Measurements from ENCODE around the gene SYAP1. TPM values are rescaled to one million over a fixed set of nuclear protein-coding genes. Genes with fewer than 3 reads are reported as not detected.

The SYAP1 gene
- total and polyA plus RNA-seq, 9 of the 15 experiments (the other 6 are each of a cell fraction or from before 2014, with no cell fraction given): 5.7 to 35.3 (median 27.6) TPM

GRCh38 chrX:16785247-16786138 is 66.1 kb downstream of the SYAP1 start:
- Histone ChIP-seq H2AFZ (ENCODE audit: low read depth, low read length) (peak overlapping the region; percentile 95), H3K4me3 (peak overlapping the region; percentile 80), H3K4me1 (replicated peaks in 1 of 2; ENCODE audit: control insufficient read depth in 2 of 2, insufficient read depth in 2 of 2, low read length in 2 of 2) (peaks cover 7 to 10% of the 10 kb centered on the region in 2 experiments; a peak in 3 of 5 replicates), H3K79me2 (ENCODE audit: control insufficient read depth, insufficient read depth, low read length) (peaks cover 41% of the 10 kb centered on the region), H3K4me2 (ENCODE audit: insufficient read depth, low read length) (peak overlapping the region; percentile 85), H3K9me3 (replicated peaks; ENCODE audit: control insufficient read depth, insufficient read depth, low read depth, low read length) (no peaks in the 10 kb centered on the region), H3K9me1 (ENCODE audit: control insufficient read depth, insufficient read depth, low read length) (no peaks in the 10 kb centered on the region), H3K36me3 (ENCODE audit: control insufficient read depth, insufficient read depth, low read length) (peaks cover 24% of the 10 kb centered on the region), H3K27me3 (ENCODE audit: control insufficient read depth in 2 of 2, insufficient read depth in 2 of 2, low read length in 2 of 2) (no peaks in the 10 kb centered on the region), H4K20me1 (replicated peaks; ENCODE audit: control insufficient read depth, insufficient read depth, low read length) (no peaks in the 10 kb centered on the region), H3K9ac (ENCODE audit: insufficient read depth in 1 of 2, low read depth in 2 of 2, low read length in 2 of 2) (peak overlapping the region; percentile 69 to 91), H3K27ac (ENCODE audit: extremely low read depth, low read depth, low read length) (peak overlapping the region; percentile 61)
- intact Hi-C loops (cut with micrococcal nuclease): loop anchor here (2.0 kb wide), 1 partner anchor 67 kb away; the partner anchor contains the start of gene SYAP1
- ATAC-seq (no peak), FAIRE-seq (no peak), DNase-seq (ENCODE audit: extremely low read depth in 1 of 4, low spot score in 3 of 4) (no peak)
- TSS peak; percentile 98 for BruUV-seq (replicated peaks)
- in situ Hi-C loops (cut with MboI): no loop called here
- CTCF ChIA-PET (ENCODE audit: low intra/inter-chr PET ratio): interaction anchor here (0.6 kb wide), 1 partner anchor 631 kb away, joined by 3 read pairs; no protein-coding TSS in a partner anchor
- POLR2A ChIA-PET: interaction anchor here (0.8 to 2.9 kb wide), 3 partner anchors 10 to 64 kb away, joined by 3 to 35 read pairs (median 10); no protein-coding TSS in a partner anchor
- 6% methylated on average over 36 of the region's 39 CpGs for WGBS (ENCODE audit: insufficient coverage, low coverage, missing lambda C conversion rate)
- no peak for TF ChIP-seq ZSCAN29 (IDR thresholded peaks at IDR 0.05)
- TF ChIP-seq NR4A1 (CRISPR knock-in tag; IDR thresholded peaks at IDR 0.05): no peak
- no peak for TF ChIP-seq NR4A1 (tag; IDR thresholded peaks at IDR 0.05)
- no peak for TF ChIP-seq ZFP91 (CRISPR knock-in tag; IDR thresholded peaks at IDR 0.05)
- TF ChIP-seq ARHGAP35 (IDR thresholded peaks at IDR 0.05; ENCODE audit: partially characterized antibody): no peak
- TF ChIP-seq ZBTB17 (CRISPR knock-in tag; IDR thresholded peaks at IDR 0.05): peak; percentile 50; the same call in 1 of the 2 replicates
- TF ChIP-seq NR1H2 (CRISPR knock-in tag; IDR thresholded peaks at IDR 0.05): no peak
- no peak for TF ChIP-seq ADNP (tag; IDR thresholded peaks at IDR 0.05)
- TF ChIP-seq MNT (conservative IDR thresholded peaks at IDR 0.05): no peak
- TF ChIP-seq RBBP5 (IDR thresholded peaks at IDR 0.05; ENCODE audit: borderline replicate concordance, insufficient read depth, low read length, poor library complexity, severe bottlenecking): peak; percentile 32
- peak; percentile 30; the same call in 1 of the 2 replicates for TF ChIP-seq SMARCE1 (IDR thresholded peaks at IDR 0.05)
- no peak for TF ChIP-seq BRF2 (IDR thresholded peaks at IDR 0.05; ENCODE audit: borderline replicate concordance, insufficient read depth, insufficient read length)
- TF ChIP-seq GTF2B (IDR thresholded peaks at IDR 0.05; ENCODE audit: extremely low read depth, insufficient read length): no peak
- no peak for TF ChIP-seq ZNF174 (CRISPR knock-in tag; IDR thresholded peaks at IDR 0.05)
- 0 out of 2 replicates have a peak, but pooled peaks have one; percentile 12 for TF ChIP-seq SMAD4 (CRISPR knock-in tag; conservative IDR thresholded peaks at IDR 0.05)
- TF ChIP-seq ELF4 (CRISPR knock-in tag; IDR thresholded peaks at IDR 0.05): no peak

All from K562 (cell line).